Measurements from ENCODE around the gene C16orf90.
"Not testable (repeated sequence)": the region's sequence is repeated elsewhere in the genome, so short reads cannot be mapped to it uniquely, and the experiment has no call there.

Gene C16orf90

GRCh38 chr16:3495176-3495575 is at the start of gene C16orf90:
Gene C16orf90 (minus strand): TSS chr16:3495489. CDS start chr16:3495421, 68 bp downstream.
- DNase-seq (ENCODE audit: low spot score), result no peak

- DNase-seq (ENCODE audit: low spot score), result no peak
These were observed 47.5 kb upstream of the C16orf90 start for GRCh38 chr16:3542601-3543373.

GRCh38 chr16:3541527-3542155 is 46.4 kb upstream of the C16orf90 start:
- no peak for DNase-seq (ENCODE audit: low spot score)

GRCh38 chr16:3538222-3538621 is 42.9 kb upstream of the C16orf90 start:
- no peak for DNase-seq (ENCODE audit: low spot score)

GRCh38 chr16:3536851-3537250 is 41.6 kb upstream of the C16orf90 start:
- DNase-seq (ENCODE audit: low spot score), result peak; percentile 29

GRCh38 chr16:3536271-3536731 is 41.0 kb upstream of the C16orf90 start:
- DNase-seq (ENCODE audit: low spot score), result peak; percentile 35

- no peak for DNase-seq (ENCODE audit: low spot score)
These were observed 38.8 kb upstream of the C16orf90 start for GRCh38 chr16:3534126-3534525.

GRCh38 chr16:3532741-3533140 is 37.5 kb upstream of the C16orf90 start:
- no peak for DNase-seq (ENCODE audit: low spot score)

- DNase-seq (ENCODE audit: low spot score), result no peak
These were observed 35.2 kb upstream of the C16orf90 start for GRCh38 chr16:3530371-3530914.

GRCh38 chr16:3529175-3529574 is 33.9 kb upstream of the C16orf90 start:
- no peak for DNase-seq (ENCODE audit: low spot score)

GRCh38 chr16:3528406-3528805 is 33.1 kb upstream of the C16orf90 start:
- no peak for DNase-seq (ENCODE audit: low spot score)

GRCh38 chr16:3527216-3527829 is 32.0 kb upstream of the C16orf90 start:
- not testable (repeated sequence) for DNase-seq (ENCODE audit: low spot score)

GRCh38 chr16:3525951-3526350 is 30.7 kb upstream of the C16orf90 start:
- no peak for DNase-seq (ENCODE audit: low spot score)

GRCh38 chr16:3523281-3523680 is 28.0 kb upstream of the C16orf90 start:
- DNase-seq (ENCODE audit: low spot score), result no peak

GRCh38 chr16:3520841-3521240 is 25.6 kb upstream of the C16orf90 start:
- peak; percentile 24 for DNase-seq (ENCODE audit: low spot score)

GRCh38 chr16:3520413-3520812 is 25.1 kb upstream of the C16orf90 start:
- DNase-seq (ENCODE audit: low spot score), result peak; percentile 39

GRCh38 chr16:3519581-3519980 is 24.3 kb upstream of the C16orf90 start:
- no peak for DNase-seq (ENCODE audit: low spot score)

- DNase-seq (ENCODE audit: low spot score), result no peak
These were observed 23.7 kb upstream of the C16orf90 start for GRCh38 chr16:3518986-3519348.

GRCh38 chr16:3518292-3518985 is 23.1 kb upstream of the C16orf90 start:
- no peak for DNase-seq (ENCODE audit: low spot score)

GRCh38 chr16:3515897-3516296 is 20.6 kb upstream of the C16orf90 start:
- DNase-seq (ENCODE audit: low spot score), result no peak

GRCh38 chr16:3514621-3515020 is 19.3 kb upstream of the C16orf90 start:
- DNase-seq (ENCODE audit: low spot score), result no peak

- DNase-seq (ENCODE audit: low spot score), result no peak
These were observed 18.7 kb upstream of the C16orf90 start for GRCh38 chr16:3513892-3514583.

Measured in GM03348 (cell line).